Measurements from ENCODE around the gene NHSL2. TPM values are rescaled to one million over a fixed set of nuclear protein-coding genes. Genes with fewer than 3 reads are reported as not detected.

The NHSL2 gene
- polyA plus RNA-seq, 2 donors, result 0.41 to 0.51 TPM

DNA sequence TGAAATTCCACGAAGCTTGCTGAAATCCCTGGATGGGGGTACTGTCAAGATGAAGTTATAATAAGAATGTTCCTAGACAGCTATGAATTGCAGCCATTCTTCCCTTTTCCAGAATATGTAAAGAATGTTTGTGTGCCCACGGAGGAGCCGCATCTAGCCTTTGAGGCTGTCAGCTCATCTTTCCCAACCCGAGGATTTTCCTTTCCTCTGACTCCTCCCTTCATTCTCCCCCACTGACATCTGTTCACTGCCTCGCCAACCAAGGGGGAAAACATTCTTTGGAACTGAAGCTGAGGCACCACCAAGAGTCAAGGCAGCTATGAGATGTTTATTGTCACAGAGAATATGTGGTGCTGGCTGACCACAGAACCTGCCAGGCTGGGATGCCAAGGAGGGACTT lies 8.8 kb downstream of the NHSL2 start:
- 65 to 69% methylated on average over 5 of the region's 5 CpGs for WGBS, 2 donors
- peaks cover 0 to 3% of the 10 kb centered on the region in 2 donors for H3K27me3 ChIP-seq (ENCODE audit: control insufficient read depth in 1 of 2, insufficient read depth in 2 of 2, low read length in 2 of 2)

DNA sequence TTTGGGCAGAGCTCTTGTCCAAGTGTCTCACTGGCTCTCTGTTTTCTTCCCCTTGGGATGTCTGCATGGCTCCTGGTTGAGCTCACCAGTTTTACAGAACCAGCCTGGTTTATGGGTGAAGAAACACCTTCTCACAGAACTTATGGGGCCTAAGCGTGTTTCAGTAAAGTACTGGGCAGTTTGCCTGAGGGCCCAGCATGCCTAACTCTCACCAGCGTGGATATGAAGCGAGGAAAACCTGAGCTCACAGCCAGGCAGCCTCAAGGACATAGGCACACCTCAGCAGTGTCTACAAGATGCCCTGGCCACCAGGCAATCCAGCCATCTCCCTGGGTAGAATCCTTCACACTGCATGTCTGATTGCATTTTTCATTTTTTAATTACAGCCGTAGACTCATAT lies 9.2 kb downstream of the NHSL2 start:
- no peaks in the 10 kb centered on the region for H3K36me3 ChIP-seq (ENCODE audit: control insufficient read depth in 2 of 2, insufficient read depth in 2 of 2, low read length in 1 of 2)
- H3K27me3 ChIP-seq (ENCODE audit: control insufficient read depth in 1 of 2, insufficient read depth in 2 of 2, low read length in 2 of 2), result peaks cover 0 to 3% of the 10 kb centered on the region in 2 donors
- H3K27ac ChIP-seq (ENCODE audit: low read depth in 2 of 2, low read length in 1 of 2), result no peak overlapping the region
- no peak overlapping the region for H3K4me3 ChIP-seq (ENCODE audit: low read depth in 1 of 2, low read length in 2 of 2)
- WGBS, 2 donors, result 81 to 91% methylated on average over 4 of the region's 4 CpGs
- H3K4me1 ChIP-seq (ENCODE audit: control insufficient read depth in 2 of 2, insufficient read depth in 2 of 2, low read length in 1 of 2), result no peaks in the 10 kb centered on the region
- no peaks in the 10 kb centered on the region for H3K9me3 ChIP-seq (ENCODE audit: control insufficient read depth in 2 of 2, insufficient read depth in 1 of 2, low read depth in 1 of 2, low read length in 1 of 2)

More for the DNA sequence above, 8.8 kb downstream of the NHSL2 start:
- H3K9me3 ChIP-seq (ENCODE audit: control insufficient read depth in 2 of 2, insufficient read depth in 1 of 2, low read depth in 1 of 2, low read length in 1 of 2), result no peaks in the 10 kb centered on the region
- no peak overlapping the region for H3K4me3 ChIP-seq (ENCODE audit: low read depth in 1 of 2, low read length in 2 of 2)
- H3K27ac ChIP-seq (ENCODE audit: low read depth in 2 of 2, low read length in 1 of 2), result no peak overlapping the region
- H3K36me3 ChIP-seq (ENCODE audit: control insufficient read depth in 2 of 2, insufficient read depth in 2 of 2, low read length in 1 of 2), result no peaks in the 10 kb centered on the region
- H3K4me1 ChIP-seq (ENCODE audit: control insufficient read depth in 2 of 2, insufficient read depth in 2 of 2, low read length in 1 of 2), result no peaks in the 10 kb centered on the region

- 62 to 83% methylated on average over 1 of the region's 1 CpG for WGBS, 2 donors
- H3K4me1 ChIP-seq (ENCODE audit: control insufficient read depth in 2 of 2, insufficient read depth in 2 of 2, low read length in 1 of 2), result no peaks in the 10 kb centered on the region
- no peak overlapping the region for H3K4me3 ChIP-seq (ENCODE audit: low read depth in 1 of 2, low read length in 2 of 2)
- no peak overlapping the region for H3K27ac ChIP-seq (ENCODE audit: low read depth in 2 of 2, low read length in 1 of 2)
- H3K9me3 ChIP-seq (ENCODE audit: control insufficient read depth in 2 of 2, insufficient read depth in 1 of 2, low read depth in 1 of 2, low read length in 1 of 2), result no peaks in the 10 kb centered on the region
- no peaks in the 10 kb centered on the region for H3K36me3 ChIP-seq (ENCODE audit: control insufficient read depth in 2 of 2, insufficient read depth in 2 of 2, low read length in 1 of 2)
- H3K27me3 ChIP-seq (ENCODE audit: control insufficient read depth in 1 of 2, insufficient read depth in 2 of 2, low read length in 2 of 2), result no peaks in the 10 kb centered on the region
Measured at GRCh38 chrX:71922686-71923085, 12.0 kb downstream of the NHSL2 start.

- H3K9me3 ChIP-seq (ENCODE audit: control insufficient read depth in 2 of 2, insufficient read depth in 1 of 2, low read depth in 1 of 2, low read length in 1 of 2), result no peaks in the 10 kb centered on the region
- WGBS, 2 donors, result 40 to 54% methylated on average over 3 of the region's 3 CpGs
- no peaks in the 10 kb centered on the region for H3K27me3 ChIP-seq (ENCODE audit: control insufficient read depth in 1 of 2, insufficient read depth in 2 of 2, low read length in 2 of 2)
- no peaks in the 10 kb centered on the region for H3K4me1 ChIP-seq (ENCODE audit: control insufficient read depth in 2 of 2, insufficient read depth in 2 of 2, low read length in 1 of 2)
- H3K4me3 ChIP-seq (ENCODE audit: low read depth in 1 of 2, low read length in 2 of 2), result no peak overlapping the region
- no peaks in the 10 kb centered on the region for H3K36me3 ChIP-seq (ENCODE audit: control insufficient read depth in 2 of 2, insufficient read depth in 2 of 2, low read length in 1 of 2)
- no peak overlapping the region for H3K27ac ChIP-seq (ENCODE audit: low read depth in 2 of 2, low read length in 1 of 2)
Measured at GRCh38 chrX:71923516-71923915, 12.9 kb downstream of the NHSL2 start.

- no peak overlapping the region for H3K27ac ChIP-seq (ENCODE audit: low read depth in 2 of 2, low read length in 1 of 2)
- no peak overlapping the region for H3K4me3 ChIP-seq (ENCODE audit: low read depth in 1 of 2, low read length in 2 of 2)
- H3K27me3 ChIP-seq (ENCODE audit: control insufficient read depth in 1 of 2, insufficient read depth in 2 of 2, low read length in 2 of 2), result no peaks in the 10 kb centered on the region
- 77 to 85% methylated on average over 7 of the region's 7 CpGs for WGBS, 2 donors
- H3K36me3 ChIP-seq (ENCODE audit: control insufficient read depth in 2 of 2, insufficient read depth in 2 of 2, low read length in 1 of 2), result no peaks in the 10 kb centered on the region
- H3K4me1 ChIP-seq (ENCODE audit: control insufficient read depth in 2 of 2, insufficient read depth in 2 of 2, low read length in 1 of 2), result no peaks in the 10 kb centered on the region
- H3K9me3 ChIP-seq (ENCODE audit: control insufficient read depth in 2 of 2, insufficient read depth in 1 of 2, low read depth in 1 of 2, low read length in 1 of 2), result no peaks in the 10 kb centered on the region
Measured at GRCh38 chrX:71927040-71927439, 16.4 kb downstream of the NHSL2 start.

GRCh38 chrX:71928856-71929255 lies 18.2 kb downstream of the NHSL2 start:
- Histone ChIP-seq H3K9me3 (ENCODE audit: control insufficient read depth in 2 of 2, insufficient read depth in 1 of 2, low read depth in 1 of 2, low read length in 1 of 2) (no peaks in the 10 kb centered on the region), H3K27me3 (ENCODE audit: control insufficient read depth in 1 of 2, insufficient read depth in 2 of 2, low read length in 2 of 2) (no peaks in the 10 kb centered on the region), H3K4me3 (ENCODE audit: low read depth in 1 of 2, low read length in 2 of 2) (no peak overlapping the region), H3K4me1 (ENCODE audit: control insufficient read depth in 2 of 2, insufficient read depth in 2 of 2, low read length in 1 of 2) (no peaks in the 10 kb centered on the region), H3K27ac (ENCODE audit: low read depth in 2 of 2, low read length in 1 of 2) (no peak overlapping the region), H3K36me3 (ENCODE audit: control insufficient read depth in 2 of 2, insufficient read depth in 2 of 2, low read length in 1 of 2) (no peaks in the 10 kb centered on the region)
- WGBS, 2 donors, result 70 to 91% methylated on average over 2 of the region's 2 CpGs

DNA sequence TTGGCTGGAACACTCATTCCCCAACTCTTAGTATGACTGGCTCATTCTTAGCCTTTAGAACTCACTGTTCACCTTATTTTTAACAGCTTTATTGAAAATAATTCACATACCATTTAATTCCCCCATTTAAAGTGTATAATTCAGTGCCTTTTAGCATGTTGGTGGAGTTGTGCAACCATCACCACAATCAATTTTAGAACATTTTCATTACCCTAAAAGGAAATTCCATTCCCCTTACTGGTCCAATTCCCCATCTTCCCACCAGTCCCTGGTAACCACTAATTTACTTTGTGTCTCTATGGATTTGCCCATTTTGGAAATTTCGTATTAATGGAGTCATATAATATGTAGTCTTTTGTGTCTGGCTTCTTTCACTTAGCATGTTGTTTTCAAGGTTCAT lies 19.7 kb downstream of the NHSL2 start:
- Histone ChIP-seq H3K4me1 (ENCODE audit: control insufficient read depth in 2 of 2, insufficient read depth in 2 of 2, low read length in 1 of 2) (no peaks in the 10 kb centered on the region), H3K4me3 (ENCODE audit: low read depth in 1 of 2, low read length in 2 of 2) (no peak overlapping the region), H3K9me3 (ENCODE audit: control insufficient read depth in 2 of 2, insufficient read depth in 1 of 2, low read depth in 1 of 2, low read length in 1 of 2) (no peaks in the 10 kb centered on the region), H3K36me3 (ENCODE audit: control insufficient read depth in 2 of 2, insufficient read depth in 2 of 2, low read length in 1 of 2) (no peaks in the 10 kb centered on the region), H3K27me3 (ENCODE audit: control insufficient read depth in 1 of 2, insufficient read depth in 2 of 2, low read length in 2 of 2) (no peaks in the 10 kb centered on the region), H3K27ac (ENCODE audit: low read depth in 2 of 2, low read length in 1 of 2) (no peak overlapping the region)
- WGBS, 2 donors, result 86 to 98% methylated on average over 1 of the region's 1 CpG

GRCh38 chrX:71935476-71935875 lies 24.8 kb downstream of the NHSL2 start:
- H3K9me3 ChIP-seq (ENCODE audit: control insufficient read depth in 2 of 2, insufficient read depth in 1 of 2, low read depth in 1 of 2, low read length in 1 of 2), result no peaks in the 10 kb centered on the region
- WGBS, 2 donors, result 42 to 59% methylated on average over 3 of the region's 3 CpGs
- H3K4me3 ChIP-seq (ENCODE audit: low read depth in 1 of 2, low read length in 2 of 2), result no peak overlapping the region
- no peaks in the 10 kb centered on the region for H3K27me3 ChIP-seq (ENCODE audit: control insufficient read depth in 1 of 2, insufficient read depth in 2 of 2, low read length in 2 of 2)
- no peaks in the 10 kb centered on the region for H3K36me3 ChIP-seq (ENCODE audit: control insufficient read depth in 2 of 2, insufficient read depth in 2 of 2, low read length in 1 of 2)
- H3K4me1 ChIP-seq (ENCODE audit: control insufficient read depth in 2 of 2, insufficient read depth in 2 of 2, low read length in 1 of 2), result no peaks in the 10 kb centered on the region
- no peak overlapping the region for H3K27ac ChIP-seq (ENCODE audit: low read depth in 2 of 2, low read length in 1 of 2)

DNA sequence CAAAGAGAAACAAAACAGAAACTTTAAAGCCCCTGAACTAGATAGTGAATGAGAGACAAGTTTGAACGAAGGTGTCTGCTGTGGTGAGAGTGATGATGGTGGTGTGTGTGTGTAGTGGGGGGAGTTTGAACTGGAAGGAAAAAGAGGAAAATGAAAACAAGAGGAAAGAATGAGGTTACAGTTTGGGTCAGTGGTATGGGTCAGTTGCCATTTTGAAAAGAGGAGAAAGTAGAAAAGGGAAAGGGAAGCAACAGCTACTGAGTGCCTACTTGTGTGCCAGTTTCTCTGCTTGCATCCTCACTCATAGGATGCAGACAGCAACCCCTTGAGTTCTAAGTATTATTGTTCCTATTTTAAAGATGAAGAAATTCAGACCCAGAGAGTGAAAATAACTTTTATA lies 26.0 kb downstream of the NHSL2 start:
- Histone ChIP-seq H3K9me3 (ENCODE audit: control insufficient read depth in 2 of 2, insufficient read depth in 1 of 2, low read depth in 1 of 2, low read length in 1 of 2) (no peaks in the 10 kb centered on the region), H3K4me3 (ENCODE audit: low read depth in 1 of 2, low read length in 2 of 2) (no peak overlapping the region), H3K4me1 (ENCODE audit: control insufficient read depth in 2 of 2, insufficient read depth in 2 of 2, low read length in 1 of 2) (no peaks in the 10 kb centered on the region), H3K36me3 (ENCODE audit: control insufficient read depth in 2 of 2, insufficient read depth in 2 of 2, low read length in 1 of 2) (no peaks in the 10 kb centered on the region), H3K27me3 (ENCODE audit: control insufficient read depth in 1 of 2, insufficient read depth in 2 of 2, low read length in 2 of 2) (no peaks in the 10 kb centered on the region), H3K27ac (ENCODE audit: low read depth in 2 of 2, low read length in 1 of 2) (no peak overlapping the region)
- WGBS, 2 donors, result 40 to 70% methylated on average over 1 of the region's 1 CpG

DNA sequence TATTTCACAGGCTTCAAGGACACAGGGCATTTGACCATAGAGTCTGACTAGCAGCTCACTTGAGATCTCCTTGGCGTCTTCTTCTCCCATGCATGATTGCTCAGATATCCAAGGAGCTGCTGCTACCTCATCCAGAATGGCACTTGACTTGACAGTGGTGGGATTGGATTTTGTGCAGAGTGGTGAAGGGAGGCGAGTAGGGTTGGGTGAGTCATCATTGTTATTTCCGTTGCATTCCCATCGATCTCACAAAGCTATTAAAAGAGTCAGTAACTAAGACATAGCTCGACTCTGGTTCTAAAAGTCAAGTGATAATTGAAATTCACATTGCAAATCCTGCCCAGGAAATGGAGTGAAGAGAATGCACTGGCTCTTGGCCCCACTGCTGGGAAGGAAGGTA lies 27.7 kb downstream of the NHSL2 start:
- H3K27ac ChIP-seq (ENCODE audit: low read depth in 2 of 2, low read length in 1 of 2), result no peak overlapping the region
- H3K36me3 ChIP-seq (ENCODE audit: control insufficient read depth in 2 of 2, insufficient read depth in 2 of 2, low read length in 1 of 2), result no peaks in the 10 kb centered on the region
- H3K9me3 ChIP-seq (ENCODE audit: control insufficient read depth in 2 of 2, insufficient read depth in 1 of 2, low read depth in 1 of 2, low read length in 1 of 2), result no peaks in the 10 kb centered on the region
- 74 to 82% methylated on average over 5 of the region's 5 CpGs for WGBS, 2 donors
- H3K4me3 ChIP-seq (ENCODE audit: low read depth in 1 of 2, low read length in 2 of 2), result no peak overlapping the region
- H3K27me3 ChIP-seq (ENCODE audit: control insufficient read depth in 1 of 2, insufficient read depth in 2 of 2, low read length in 2 of 2), result peaks cover 0 to 4% of the 10 kb centered on the region in 2 donors
- H3K4me1 ChIP-seq (ENCODE audit: control insufficient read depth in 2 of 2, insufficient read depth in 2 of 2, low read length in 1 of 2), result no peaks in the 10 kb centered on the region

Data from esophagus (tissue), 2 donors.